ENCODE measurements around the gene GRK4.

DNA sequence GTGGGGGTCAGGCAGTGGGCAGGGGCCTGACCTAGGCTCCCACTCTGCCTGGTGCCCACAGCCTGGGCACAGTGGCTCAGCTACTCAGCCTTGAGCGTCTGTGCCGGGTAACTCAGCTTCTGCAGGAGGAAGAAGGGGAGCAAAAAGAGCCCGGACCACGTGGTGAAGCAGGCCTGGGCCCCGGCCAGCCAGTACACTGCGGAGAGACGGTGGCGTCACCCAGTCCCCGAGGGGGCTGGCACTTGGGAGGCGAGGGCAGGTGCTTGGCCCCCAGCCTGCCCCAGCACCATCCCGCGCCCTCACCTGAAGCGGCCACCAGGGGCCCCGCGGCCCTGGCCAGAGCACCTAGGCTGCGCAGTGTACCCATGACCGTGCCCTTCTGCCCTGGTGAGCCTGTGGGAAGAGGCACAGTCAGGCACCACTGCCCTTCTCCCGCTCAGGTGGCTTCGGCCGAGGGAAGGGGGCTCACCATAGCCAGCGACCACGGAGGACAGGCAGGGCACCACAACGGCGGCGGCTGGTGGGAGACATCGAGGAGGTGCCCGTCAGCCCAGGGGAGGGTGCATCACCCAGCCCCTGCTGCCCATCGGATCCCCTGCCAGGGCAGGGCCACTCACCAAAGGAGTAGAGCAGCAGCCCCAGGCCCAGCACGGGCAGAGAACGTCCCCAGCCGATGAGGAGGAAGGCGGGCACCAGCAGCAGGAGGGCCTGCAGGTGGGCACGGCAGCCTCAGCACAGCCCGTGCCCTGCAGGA lies 32.4 kb upstream of the GRK4 start:
- TF ChIP-seq CTCF (IDR thresholded peaks at IDR 0.05) (peak in 2 of 6 experiments; percentile 24 to 25), POLR2A (IDR thresholded peaks at IDR 0.05) (no peak)
